Esophagus mucosa (tissue), 1 donor: ENCODE data around the gene TMEM135. TPM values are rescaled to one million over a fixed set of nuclear protein-coding genes. Genes with fewer than 3 reads are reported as not detected.
"Not testable (repeated sequence)": the region's sequence is repeated elsewhere in the genome, so short reads cannot be mapped to it uniquely, and the experiment has no call there.

Experiments
- ATAC-seq: fragments of 200-7000 bp; cut with Tn5 transposase; one replicate; pipeline ENCODE4 v1.9.1; 2020
- total RNA-seq: library from RNA; stranded (reverse); gene quantifications from one replicate; pipeline ENCODE4 v1.2.4, GENCODE V29; 2023
- donor health status: DM: yes; HTN: yes; CAD: no.

TMEM135 gene
- total RNA-seq, 1 donor from 2014 or later: 14.3 TPM

- no peak for ATAC-seq
These were observed 105.9 kb downstream of the TMEM135 start for GRCh38 chr11:87143641-87144040.

GRCh38 chr11:87144252-87144651, 106.5 kb downstream of the TMEM135 start:
- no peak for ATAC-seq

GRCh38 chr11:87148749-87149148, 111.0 kb downstream of the TMEM135 start:
- ATAC-seq: no peak

- ATAC-seq: not testable (repeated sequence)
These were observed 112.0 kb downstream of the TMEM135 start for GRCh38 chr11:87149782-87150181.

GRCh38 chr11:87150936-87151335, 113.2 kb downstream of the TMEM135 start:
- ATAC-seq: no peak

- ATAC-seq: no peak
These were observed 116.5 kb downstream of the TMEM135 start for GRCh38 chr11:87154246-87154645.

- no peak for ATAC-seq
These were observed 119.2 kb downstream of the TMEM135 start for GRCh38 chr11:87156970-87157369.

GRCh38 chr11:87169076-87169475, 131.3 kb downstream of the TMEM135 start:
- not testable (repeated sequence) for ATAC-seq

GRCh38 chr11:87173185-87174039, 135.7 kb downstream of the TMEM135 start:
- ATAC-seq: no peak

- ATAC-seq: no peak
These were observed 137.1 kb downstream of the TMEM135 start for GRCh38 chr11:87174870-87175269.

- no peak for ATAC-seq
These were observed 138.3 kb downstream of the TMEM135 start for GRCh38 chr11:87176044-87176443.

- ATAC-seq: no peak
These were observed 141.9 kb downstream of the TMEM135 start for GRCh38 chr11:87179621-87180020.

GRCh38 chr11:87180742-87181141, 143.0 kb downstream of the TMEM135 start:
- no peak for ATAC-seq

- no peak for ATAC-seq
These were observed 143.4 kb downstream of the TMEM135 start for GRCh38 chr11:87181143-87181542.

GRCh38 chr11:87185228-87185627, 147.5 kb downstream of the TMEM135 start:
- no peak for ATAC-seq

- no peak for ATAC-seq
These were observed 149.3 kb downstream of the TMEM135 start for GRCh38 chr11:87187076-87187475.

- no peak for ATAC-seq
These were observed 150.2 kb downstream of the TMEM135 start for GRCh38 chr11:87187930-87188329.

GRCh38 chr11:87188396-87188795, 150.7 kb downstream of the TMEM135 start:
- not testable (repeated sequence) for ATAC-seq

- not testable (repeated sequence) for ATAC-seq
These were observed 151.2 kb downstream of the TMEM135 start for GRCh38 chr11:87188921-87189320.

GRCh38 chr11:87190071-87190470, 152.3 kb downstream of the TMEM135 start:
- no peak for ATAC-seq

- ATAC-seq: no peak
These were observed 156.2 kb downstream of the TMEM135 start for GRCh38 chr11:87193756-87194470.

- ATAC-seq: no peak
These were observed 157.5 kb downstream of the TMEM135 start for GRCh38 chr11:87194985-87195820.
